ENCODE data around the gene CHST8. TPM values are rescaled to one million over a fixed set of nuclear protein-coding genes. Genes with fewer than 3 reads are reported as not detected.

Gene CHST8
- polyA plus RNA-seq, 3 donors = not detected

DNA sequence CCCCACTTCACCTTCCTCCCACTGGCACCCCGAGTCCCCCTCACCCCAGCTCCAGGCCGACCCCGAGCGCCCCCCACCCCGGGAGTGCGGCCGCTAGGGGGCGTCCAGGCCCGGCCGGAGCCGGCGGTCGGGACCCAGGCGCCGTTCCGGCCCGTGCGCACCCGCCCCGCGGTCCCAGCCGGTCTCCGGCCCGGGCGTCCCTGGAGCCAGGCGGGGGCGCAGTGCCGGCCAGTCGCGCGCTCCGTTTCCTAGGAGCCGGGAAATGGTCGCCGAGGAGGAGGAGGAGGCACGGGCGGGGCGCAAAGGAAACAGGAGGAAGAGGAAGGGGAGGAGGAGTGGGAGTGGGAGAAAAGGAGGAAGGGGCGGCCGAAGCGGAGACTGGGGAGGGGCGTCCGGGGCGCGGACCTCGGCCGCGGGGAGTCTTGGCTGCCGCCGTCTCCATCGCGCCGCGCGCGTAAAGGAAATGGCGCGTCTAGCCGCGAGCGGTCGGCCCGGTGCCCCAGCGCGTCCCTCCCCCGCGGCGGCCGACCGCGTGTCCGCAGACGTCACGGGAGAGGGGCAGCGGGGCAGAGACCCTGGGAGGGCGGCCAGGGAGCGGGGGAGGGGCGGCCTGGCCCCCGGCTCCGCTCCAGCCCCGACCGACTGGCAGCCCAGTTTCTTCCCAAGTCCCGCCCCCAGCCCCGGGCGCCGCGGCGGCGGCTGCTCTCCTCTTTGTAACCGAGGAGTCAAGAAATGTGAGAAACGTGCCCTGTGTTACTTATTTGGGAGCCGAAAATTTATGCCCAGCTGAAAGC lies 173.8 kb downstream of the CHST8 start:
- Histone ChIP-seq H3K4me2 (replicated peaks; ENCODE audit: extremely low read depth, low read length, poor library complexity, severe bottlenecking) (peak overlapping the region; percentile 85), H3K27ac (ENCODE audit: low read depth in 1 of 2, low read length in 2 of 2) (peak overlapping the region; percentile 66 to 79), H3K27me3 (ENCODE audit: control insufficient read depth in 2 of 2, insufficient read depth in 2 of 2, low read length in 2 of 2) (no peaks in the 10 kb centered on the region), H4K20me1 (ENCODE audit: insufficient read depth, low read length) (no peaks in the 10 kb centered on the region), H3K9me3 (replicated peaks in 1 of 2; ENCODE audit: control insufficient read depth in 1 of 2, insufficient read depth in 1 of 2, low read length in 2 of 2) (no peaks in the 10 kb centered on the region), H3K4me1 (ENCODE audit: control insufficient read depth in 1 of 2, insufficient read depth in 2 of 2, low read length in 2 of 2) (peaks cover 16 to 23% of the 10 kb centered on the region in 2 donors), H3K79me2 (ENCODE audit: insufficient read depth, low read length) (no peaks in the 10 kb centered on the region), H3K4me3 (replicated peaks in 1 of 3; ENCODE audit: low read depth in 2 of 3, low read length in 3 of 3) (peak overlapping the region; percentile 55 to 85 (median 61)), H3K36me3 (replicated peaks in 1 of 2; ENCODE audit: control insufficient read depth in 1 of 2, insufficient read depth in 2 of 2, low read length in 2 of 2) (peaks cover 6 to 14% of the 10 kb centered on the region in 2 donors), H3K9ac (ENCODE audit: insufficient read depth, low read length, poor library complexity, severe bottlenecking) (peak overlapping the region; percentile 76), H2AFZ (ENCODE audit: insufficient read depth, low read depth, low read length, poor library complexity, severe bottlenecking) (peak overlapping the region; percentile 86)
- Mint-ChIP-seq H3K4me3 (peak overlapping the region; percentile 89 to 92), H3K27ac (peak overlapping the region in 6 of 7 donors; percentile 82 to 93 (median 90)), H3K9me3 (peaks cover 0 to 2% (median 0%) of the 10 kb centered on the region in 7 donors), H3K36me3 (peaks cover 10 to 20% of the 10 kb centered on the region in 2 donors), H3K4me1 (peaks cover 17% of the 10 kb centered on the region), H3K27me3 (ENCODE audit: low read depth in 3 of 3) (peaks cover 5 to 13% (median 12%) of the 10 kb centered on the region in 3 donors)
- peak; percentile 97 for TF ChIP-seq CTCF (IDR thresholded peaks at IDR 0.05)
- intact Hi-C loops (cut with micrococcal nuclease) = loop anchor here (1.0 to 5.0 kb wide), 3 partner anchors 25 to 202 kb away; no protein-coding TSS in a partner anchor
- DNase-seq = peak; percentile 67 to 80 (median 72)
- under 1% methylated on average over 85 of the region's 92 CpGs for WGBS (ENCODE audit: insufficient coverage)

- peak within 1 kb of the TSS; percentile 66 to 79 for H3K27ac ChIP-seq (ENCODE audit: low read depth in 1 of 2, low read length in 2 of 2)
- peaks cover 17 to 27% of the 10 kb centered on the region in 2 donors for H3K36me3 Mint-ChIP-seq
- H3K9me3 Mint-ChIP-seq = peaks cover 0 to 2% (median 0%) of the 10 kb centered on the region in 7 donors
- H3K4me1 ChIP-seq (ENCODE audit: control insufficient read depth in 1 of 2, insufficient read depth in 2 of 2, low read length in 2 of 2) = peaks cover 16 to 23% of the 10 kb centered on the region in 2 donors
- peak within 1 kb of the TSS; percentile 76 for H3K9ac ChIP-seq (ENCODE audit: insufficient read depth, low read length, poor library complexity, severe bottlenecking)
- H3K4me2 ChIP-seq (replicated peaks; ENCODE audit: extremely low read depth, low read length, poor library complexity, severe bottlenecking) = peak within 1 kb of the TSS; percentile 85
- peaks cover 5 to 12% (median 8%) of the 10 kb centered on the region in 3 donors for H3K27me3 Mint-ChIP-seq (ENCODE audit: low read depth in 3 of 3)
- peak; percentile 24 to 46 (median 30) for DNase-seq
- no peaks in the 10 kb centered on the region for H3K79me2 ChIP-seq (ENCODE audit: insufficient read depth, low read length)
- H3K4me1 Mint-ChIP-seq = peaks cover 17% of the 10 kb centered on the region
- H3K27ac Mint-ChIP-seq = peak within 1 kb of the TSS; percentile 50 to 88 (median 85)
- no peak for TF ChIP-seq CTCF (IDR thresholded peaks at IDR 0.05)
- H3K4me3 Mint-ChIP-seq = peak within 1 kb of the TSS; percentile 92
- no peaks in the 10 kb centered on the region for H3K27me3 ChIP-seq (ENCODE audit: control insufficient read depth in 2 of 2, insufficient read depth in 2 of 2, low read length in 2 of 2)
- WGBS (ENCODE audit: insufficient coverage) = under 1% methylated on average over 60 of the region's 92 CpGs
- intact Hi-C loops (cut with micrococcal nuclease) = loop anchor here (2.0 to 5.0 kb wide), 2 partner anchors 24 to 201 kb away; no protein-coding TSS in a partner anchor
- H2AFZ ChIP-seq (ENCODE audit: insufficient read depth, low read depth, low read length, poor library complexity, severe bottlenecking) = peak within 1 kb of the TSS; percentile 86
- H3K36me3 ChIP-seq (replicated peaks in 1 of 2; ENCODE audit: control insufficient read depth in 1 of 2, insufficient read depth in 2 of 2, low read length in 2 of 2) = peaks cover 12 to 21% of the 10 kb centered on the region in 2 donors
- H4K20me1 ChIP-seq (ENCODE audit: insufficient read depth, low read length) = no peaks in the 10 kb centered on the region
- H3K9me3 ChIP-seq (replicated peaks in 1 of 2; ENCODE audit: control insufficient read depth in 1 of 2, insufficient read depth in 1 of 2, low read length in 2 of 2) = no peaks in the 10 kb centered on the region
- H3K4me3 ChIP-seq (replicated peaks in 1 of 3; ENCODE audit: low read depth in 2 of 3, low read length in 3 of 3) = peak within 1 kb of the TSS; percentile 61 to 96 (median 89)
Observed at GRCh38 chr19:33796164-33796875, 174.6 kb downstream of the CHST8 start, which contains the start of gene KCTD15. Gene KCTD15 (plus strand): TSS chr19:33796870. CDS start chr19:33800455, 3,585 bp downstream.

Measured in CD14-positive monocyte (primary cell).